Endothelial cell of hepatic sinusoid (primary cell): Measurements from ENCODE around the gene PPA1.
"Not testable (repeated sequence)": the region's sequence is repeated elsewhere in the genome, so short reads cannot be mapped to it uniquely, and the experiment has no call there.

Experiments
- in situ Hi-C: cut with HindIII; loops from 2 replicates; pipeline ENCODE4 v1.10.0; 2017; ENCODE audit warnings: low sequenced_read_pairs

The PPA1 gene

DNA sequence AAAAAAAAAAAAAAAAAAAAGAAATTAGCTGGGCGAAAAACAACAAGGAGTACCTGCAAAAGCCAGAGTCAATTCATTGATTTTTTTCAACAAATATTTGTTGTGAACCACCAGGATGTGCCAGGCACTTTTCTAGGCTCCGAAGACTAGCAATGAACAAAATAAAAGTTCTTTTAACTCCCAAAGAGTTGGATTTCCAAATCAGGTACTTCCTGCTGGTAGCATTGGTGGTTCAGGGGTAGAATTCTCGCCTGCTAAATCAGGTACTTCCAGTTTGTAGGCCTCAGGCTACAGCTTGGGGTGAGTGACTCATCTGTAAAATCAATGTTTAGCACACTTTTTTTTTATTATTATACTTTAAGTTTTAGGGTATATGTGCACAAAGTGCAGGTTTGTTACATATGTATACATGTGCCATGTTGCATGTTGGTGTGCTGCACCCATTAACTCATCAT is 10.9 kb downstream of the PPA1 start:
- in situ Hi-C loops = no loop called here

DNA sequence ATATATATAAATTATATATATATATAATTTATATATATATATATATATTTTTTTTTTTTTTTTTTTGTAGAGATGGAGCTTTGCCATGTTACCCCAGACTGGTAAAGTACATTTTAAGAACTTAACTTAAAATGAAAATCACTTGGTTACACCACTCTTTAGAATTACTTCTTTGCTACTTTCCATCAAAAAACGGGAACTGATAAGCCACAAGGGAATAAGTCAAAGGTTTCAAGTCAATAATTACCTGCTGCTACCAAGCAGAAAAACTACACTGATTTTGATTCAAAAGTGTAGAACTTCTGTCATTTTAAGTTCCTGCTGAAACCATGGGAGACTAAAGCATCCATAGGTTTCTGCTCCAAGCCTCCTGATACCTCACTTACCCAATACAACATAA is 12.2 kb downstream of the PPA1 start:
- in situ Hi-C loops = no loop called here

DNA sequence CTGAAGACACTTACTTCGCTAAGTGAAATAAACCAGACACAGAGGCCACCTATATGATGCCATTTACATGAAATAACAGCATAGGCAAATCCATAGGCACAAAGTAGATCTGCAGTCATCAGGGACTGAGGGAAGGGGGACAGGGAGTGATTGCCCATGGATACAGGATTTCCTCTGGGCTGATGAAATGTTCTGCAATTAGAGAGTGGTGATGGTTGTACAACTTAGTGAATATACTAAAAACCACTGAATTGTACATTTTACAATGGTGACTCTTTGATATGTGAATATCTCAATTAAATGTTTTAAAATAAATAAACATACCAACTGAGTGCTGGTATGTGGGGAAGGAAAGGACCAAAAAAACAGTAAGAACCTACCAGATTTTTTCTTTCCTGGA is 20.4 kb downstream of the PPA1 start:
- in situ Hi-C loops = no loop called here

DNA sequence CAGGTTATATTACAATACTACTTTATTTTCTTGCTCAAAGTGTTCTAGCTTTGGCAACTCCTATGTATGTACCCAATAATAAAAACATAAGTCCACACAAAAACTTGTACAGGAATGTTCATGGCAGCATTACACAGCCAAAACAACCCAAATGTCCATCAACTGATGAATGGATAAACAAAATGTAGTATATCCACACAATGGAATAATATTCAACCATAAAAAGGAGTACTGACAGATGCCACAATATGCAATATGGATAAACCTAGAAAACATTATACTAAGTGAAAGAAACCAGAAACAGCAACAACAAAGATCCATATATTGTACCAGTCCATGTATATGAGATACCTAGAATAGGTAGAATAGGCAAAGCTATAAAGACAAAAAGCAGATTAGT is 21.0 kb downstream of the PPA1 start:
- in situ Hi-C loops = no loop called here

DNA sequence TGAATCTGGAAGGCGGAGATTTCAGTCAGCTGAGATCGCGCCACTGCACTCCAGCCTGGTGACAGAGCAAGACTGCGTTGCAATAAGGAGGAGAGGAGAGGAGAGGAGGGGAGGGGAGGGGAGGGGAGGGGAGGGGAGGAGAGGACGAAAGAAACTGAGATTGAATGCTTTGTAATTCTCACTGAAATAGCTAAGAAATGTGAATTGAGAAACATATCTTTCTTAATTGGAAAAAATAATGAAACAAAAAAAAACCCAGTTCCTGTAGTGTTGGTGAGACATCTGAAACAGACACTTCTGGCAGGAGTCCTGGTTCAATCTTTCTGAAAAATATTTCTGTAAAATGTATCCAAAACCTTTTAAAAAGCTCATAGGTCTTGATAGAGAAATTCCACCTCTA is 26.5 kb downstream of the PPA1 start:
- in situ Hi-C loops = no loop called here

DNA sequence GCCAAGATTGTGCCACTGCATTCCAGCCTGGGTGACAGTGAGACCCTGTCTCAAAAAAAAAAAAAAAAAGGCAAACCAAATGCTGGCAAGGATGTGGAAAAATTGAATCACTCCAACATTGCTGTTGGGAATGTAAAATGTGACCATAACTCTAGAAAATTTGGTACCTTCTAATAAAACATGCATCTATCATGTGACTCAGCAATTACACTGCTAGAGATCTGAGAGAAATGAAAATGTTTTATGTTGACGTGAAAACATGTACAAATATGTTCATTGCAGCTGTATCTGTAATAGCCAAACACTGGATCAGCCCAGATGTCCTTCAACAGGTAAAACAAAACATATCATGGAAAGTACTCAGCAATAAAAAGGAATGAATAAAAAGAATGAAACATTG is 32.1 kb downstream of the PPA1 start:
- in situ Hi-C loops = no loop called here

DNA sequence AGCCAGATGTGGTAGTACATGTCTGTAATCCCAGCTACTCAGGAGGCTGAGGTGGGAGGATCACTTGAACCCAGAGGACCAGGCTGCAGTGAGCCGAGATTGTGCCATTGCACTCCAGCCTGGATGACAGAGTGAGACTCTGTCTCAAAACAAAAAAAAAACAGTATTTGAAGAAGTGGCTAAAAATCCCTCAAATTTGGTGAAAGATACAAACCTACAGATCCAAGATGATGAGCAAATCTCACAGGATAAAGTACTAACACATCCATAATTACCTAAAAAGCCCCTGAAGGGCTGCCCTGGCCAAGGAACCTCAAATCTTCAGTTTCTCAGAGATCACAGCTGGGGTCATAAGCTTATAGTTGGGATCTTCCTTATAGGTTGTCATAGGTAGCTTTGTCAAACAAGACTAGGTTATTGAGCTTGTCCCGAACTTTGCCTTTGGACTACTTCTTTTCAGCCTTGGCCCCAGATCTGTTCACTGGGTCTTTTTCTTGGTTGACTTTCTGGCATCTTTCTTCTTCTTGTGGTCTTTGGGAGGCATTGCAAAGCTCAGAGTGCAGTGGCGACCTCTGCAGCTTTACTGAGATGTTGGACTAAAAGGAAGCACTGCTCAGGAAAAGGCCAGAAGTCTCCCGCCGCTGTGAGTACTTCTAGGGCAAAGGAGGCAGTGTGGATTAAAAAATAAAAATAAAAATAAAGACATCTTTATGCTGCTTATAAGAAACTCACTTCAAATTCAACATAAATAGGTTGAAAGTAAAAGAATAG is 34.3 kb downstream of the PPA1 start:
- in situ Hi-C loops = loop anchor here (5.0 kb wide), 1 partner anchor 57 kb away; no protein-coding TSS in a partner anchor

DNA sequence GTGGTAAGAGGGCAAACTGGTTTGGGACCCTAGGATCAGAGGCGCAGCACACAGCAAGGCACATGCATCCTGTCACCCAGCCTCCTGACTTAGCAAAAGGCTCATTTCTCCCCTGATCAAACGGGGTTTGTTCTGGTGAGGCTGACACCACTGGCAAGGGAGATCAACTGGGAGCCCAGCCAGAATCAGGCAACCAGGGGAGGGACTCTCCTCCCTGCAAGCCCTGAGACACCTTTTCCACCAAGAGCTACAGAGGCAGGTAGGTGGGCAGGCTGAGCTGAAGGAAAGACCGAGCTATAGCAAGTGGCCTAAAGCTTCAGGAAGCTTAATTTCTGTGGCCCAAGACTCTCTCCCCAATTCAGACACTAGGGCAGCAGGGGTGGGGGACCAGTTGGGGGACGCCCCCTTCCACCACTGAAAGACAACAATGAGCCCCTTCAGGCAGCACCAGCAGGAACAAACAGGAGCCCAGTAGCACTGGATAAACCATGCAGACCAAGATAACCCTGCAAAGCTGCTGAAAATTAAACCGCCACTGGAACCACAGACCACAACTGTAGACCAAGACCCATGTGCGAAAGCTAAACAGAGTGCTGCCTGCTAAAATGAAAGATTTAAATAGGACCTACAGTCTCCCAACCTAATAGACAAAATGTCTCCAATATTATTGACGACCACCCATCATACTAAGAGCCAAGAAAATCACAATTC is 35.8 kb downstream of the PPA1 start:
- in situ Hi-C loops = loop anchor here (5.0 kb wide), 1 partner anchor 55 kb away; no protein-coding TSS in a partner anchor

DNA sequence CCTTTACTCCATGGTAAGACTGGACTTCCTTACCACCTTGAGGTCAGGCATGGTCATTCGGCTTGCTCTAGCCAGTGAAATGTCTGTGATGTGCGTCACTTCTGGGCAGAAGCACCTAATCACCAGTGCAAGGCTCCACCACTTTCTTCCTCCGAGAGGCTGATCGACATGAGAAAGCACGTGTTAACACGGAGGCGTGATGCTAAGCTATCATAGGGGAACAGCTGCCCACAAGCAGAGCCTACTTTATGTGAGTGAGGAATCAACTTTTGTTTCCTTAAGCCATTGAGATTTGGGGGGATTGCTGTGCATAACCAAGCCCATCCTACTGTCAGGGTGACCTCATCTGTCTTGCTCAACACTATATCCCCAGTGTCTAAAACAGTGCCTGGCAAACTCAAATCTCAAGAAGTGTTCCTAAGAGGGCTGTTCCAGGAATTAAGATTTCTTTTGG is 39.8 kb downstream of the PPA1 start:
- in situ Hi-C loops = no loop called here

DNA sequence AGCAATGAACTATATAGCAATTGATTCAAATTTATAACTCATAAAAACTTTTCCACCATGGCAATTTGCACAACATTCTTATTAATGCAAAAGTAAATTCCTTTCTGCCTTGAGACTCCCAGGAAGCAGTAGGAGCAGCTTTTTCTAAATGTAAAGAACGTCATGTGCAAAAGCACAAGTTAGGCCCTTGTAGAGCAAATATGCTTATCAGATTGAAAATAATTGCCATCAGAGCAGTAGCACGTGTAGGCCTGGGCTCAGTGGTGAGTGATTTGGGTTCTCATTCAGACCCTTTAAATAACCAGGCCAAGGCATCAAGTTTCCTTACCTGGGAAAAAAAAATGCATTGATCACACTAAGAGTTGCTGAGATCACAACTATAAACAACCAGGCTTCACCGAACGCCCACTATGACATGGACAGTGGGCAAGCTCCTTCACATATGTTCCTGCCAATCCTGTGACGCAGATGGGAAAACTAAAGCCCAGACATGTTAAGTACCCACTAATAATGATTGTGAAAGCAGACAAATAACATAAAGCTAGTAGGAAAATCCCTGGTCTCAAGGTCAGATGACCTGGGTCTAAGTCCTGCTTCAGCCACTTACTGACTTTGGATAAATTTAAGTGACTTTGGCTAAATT is 40.8 kb downstream of the PPA1 start:
- in situ Hi-C loops = no loop called here

DNA sequence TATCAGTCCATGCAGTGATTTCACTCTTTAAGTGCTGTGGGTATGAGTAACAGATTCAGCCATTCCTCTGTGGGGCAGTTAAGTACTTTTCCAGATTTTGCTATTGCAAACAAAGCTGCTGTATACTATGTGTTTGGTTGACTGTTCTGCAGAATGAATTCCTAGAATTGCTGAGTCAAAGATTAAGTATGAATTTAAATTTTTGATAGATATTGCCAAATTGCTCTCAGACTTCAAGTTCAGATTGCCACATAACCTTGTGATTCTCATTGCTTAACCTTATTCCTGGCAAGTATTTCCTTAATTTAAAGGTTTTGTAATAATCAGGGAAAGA is 41.3 kb downstream of the PPA1 start:
- in situ Hi-C loops = no loop called here

DNA sequence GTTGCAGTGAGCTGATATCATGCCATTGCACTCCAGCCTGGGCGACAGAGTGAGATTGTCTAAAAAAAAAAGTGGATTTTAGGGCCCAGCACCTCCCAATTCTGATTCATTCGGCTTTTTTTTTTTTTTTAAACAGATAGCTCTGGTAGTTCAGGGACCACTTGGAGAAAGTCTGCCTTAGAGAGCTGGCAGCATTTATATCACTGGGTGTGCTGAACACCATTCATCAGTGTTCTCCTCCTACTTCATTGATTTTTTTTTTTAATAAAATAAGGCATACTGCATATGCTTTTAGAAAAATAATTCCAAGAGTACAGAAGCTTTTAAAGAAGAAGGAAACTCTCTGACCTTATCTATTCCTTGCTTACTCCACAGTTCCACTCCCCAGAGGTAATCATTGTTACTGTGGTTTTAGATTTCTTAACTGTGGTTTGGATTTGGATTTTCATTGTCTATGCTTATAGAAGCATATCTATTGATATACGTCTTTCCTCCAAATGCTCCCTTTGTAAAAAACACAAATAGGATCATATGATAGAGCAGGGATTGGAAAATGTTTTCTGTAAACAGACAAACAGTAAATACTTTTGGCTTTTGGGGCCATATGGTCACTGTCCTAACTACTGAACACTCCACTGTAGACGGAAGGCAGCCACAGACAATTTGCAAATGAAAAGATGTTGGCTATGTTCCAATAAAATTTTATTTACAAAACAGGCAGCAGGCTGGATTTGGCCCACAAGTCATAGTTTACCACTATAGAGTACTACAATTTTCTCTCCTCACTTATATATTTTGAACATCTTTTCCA is 41.9 kb downstream of the PPA1 start:
- in situ Hi-C loops = no loop called here

DNA sequence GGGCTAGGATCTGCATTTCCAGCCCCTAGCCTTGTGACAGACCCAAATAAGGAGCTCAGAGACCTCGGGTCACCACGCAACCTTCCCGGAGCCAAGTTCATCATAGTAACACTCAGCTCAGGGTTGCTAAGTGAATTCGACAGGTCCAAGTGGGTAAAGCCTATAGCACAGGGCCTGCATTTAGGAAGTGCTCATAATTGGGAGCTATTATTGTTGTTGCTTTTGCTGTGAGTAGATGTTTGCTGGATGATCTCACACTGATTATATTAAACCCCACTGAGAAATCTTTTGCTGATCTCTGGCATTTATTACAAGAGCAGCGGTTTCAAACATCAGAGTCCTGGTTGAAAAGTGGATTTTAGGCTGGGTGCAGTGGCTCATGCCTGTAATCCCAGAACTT is 42.6 kb downstream of the PPA1 start:
- in situ Hi-C loops = no loop called here

DNA sequence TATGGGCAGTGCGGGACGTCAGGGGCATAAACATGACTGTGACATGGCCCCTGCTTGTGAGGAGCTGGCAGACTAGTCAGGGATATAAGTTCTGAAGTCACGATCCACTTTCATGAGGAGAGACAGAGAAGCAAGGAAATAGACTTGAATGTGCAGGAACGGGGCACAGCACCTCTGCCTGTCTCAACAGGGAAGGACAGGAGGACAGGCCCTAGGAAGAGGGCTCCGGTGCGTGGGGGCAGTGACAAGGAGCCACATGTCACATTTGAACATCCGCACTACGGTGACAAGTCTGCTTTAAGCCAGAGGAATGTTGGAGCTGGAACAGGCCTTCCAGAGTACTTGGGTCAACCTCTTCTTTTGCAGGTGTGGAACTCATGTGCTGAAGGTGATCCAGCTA is 43.1 kb downstream of the PPA1 start:
- in situ Hi-C loops = no loop called here

DNA sequence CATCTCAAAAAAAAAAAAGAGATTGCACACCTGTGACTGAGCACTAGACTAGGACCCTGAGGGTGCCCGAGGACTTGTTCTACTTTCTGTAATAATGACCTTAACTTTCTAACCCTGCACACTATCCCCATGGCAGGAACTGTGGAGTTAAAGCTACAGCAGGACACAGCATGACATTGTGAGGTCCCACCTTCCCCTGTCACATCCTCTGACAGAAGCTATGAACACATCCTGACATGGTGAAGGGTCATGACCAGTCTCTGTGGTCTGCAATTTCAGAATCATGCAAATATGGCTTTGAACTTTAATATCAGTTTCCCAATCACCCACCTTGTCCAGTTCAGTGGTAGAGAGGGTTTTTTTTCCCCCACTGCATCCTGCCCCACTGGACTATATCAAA is 44.5 kb downstream of the PPA1 start:
- in situ Hi-C loops = no loop called here

DNA sequence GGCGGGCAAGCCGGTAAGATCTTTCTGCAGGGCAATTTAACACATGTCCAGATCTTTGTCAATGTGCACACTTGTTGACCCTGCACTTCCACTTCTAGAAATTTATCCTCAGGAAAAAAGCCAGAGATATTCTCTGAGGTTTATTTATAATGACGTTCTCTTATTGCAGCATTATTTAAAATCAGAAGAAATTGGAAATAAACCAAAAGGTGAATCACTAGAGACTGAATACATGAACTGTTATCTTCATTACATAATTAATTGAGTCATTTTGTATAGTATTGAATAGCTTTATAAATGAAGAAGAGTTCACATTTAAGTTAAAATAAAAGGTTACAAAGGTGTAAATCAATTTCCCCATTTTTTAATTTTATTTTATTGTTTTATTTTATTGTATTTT is 46.7 kb downstream of the PPA1 start:
- in situ Hi-C loops = no loop called here

DNA sequence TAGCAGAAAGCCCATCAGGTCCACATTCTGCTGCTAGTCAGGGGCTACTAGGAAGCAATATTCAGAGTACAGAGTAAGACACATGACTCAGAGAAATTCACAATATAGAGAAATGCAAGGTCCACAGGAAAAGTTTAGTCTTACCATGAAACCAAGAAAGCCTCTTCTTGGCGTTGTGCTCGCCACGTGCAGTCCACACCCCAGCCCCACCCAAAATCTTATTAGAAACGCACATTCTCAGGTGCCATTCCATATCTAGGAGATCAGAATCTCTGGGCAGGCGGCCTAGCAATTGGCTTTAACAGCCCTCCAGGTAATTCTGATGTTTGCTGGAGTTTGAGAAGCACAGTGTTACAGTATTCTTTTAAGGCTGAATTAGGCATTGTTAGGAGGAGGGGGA is 47.1 kb downstream of the PPA1 start:
- in situ Hi-C loops = no loop called here

DNA sequence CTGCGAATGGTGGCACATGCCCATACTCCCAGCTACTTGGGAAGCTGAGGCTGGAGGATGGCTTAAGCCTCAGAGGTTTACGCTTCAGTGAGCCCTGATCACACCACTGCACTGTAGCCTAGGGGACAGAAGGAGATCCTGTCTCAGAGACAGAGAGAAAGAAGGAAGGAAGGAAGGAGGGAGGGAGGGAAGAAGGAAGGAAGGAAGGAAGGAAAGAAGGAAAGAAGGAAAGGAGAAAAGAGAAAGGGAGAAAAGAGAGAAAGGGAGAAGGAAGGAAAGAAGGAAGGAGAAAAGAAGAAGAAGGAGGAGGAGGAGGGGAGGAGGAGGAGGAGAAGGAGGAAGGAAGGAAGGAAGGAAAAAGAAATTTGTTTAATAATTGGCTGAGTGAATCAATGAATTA is 49.9 kb downstream of the PPA1 start:
- in situ Hi-C loops = no loop called here

DNA sequence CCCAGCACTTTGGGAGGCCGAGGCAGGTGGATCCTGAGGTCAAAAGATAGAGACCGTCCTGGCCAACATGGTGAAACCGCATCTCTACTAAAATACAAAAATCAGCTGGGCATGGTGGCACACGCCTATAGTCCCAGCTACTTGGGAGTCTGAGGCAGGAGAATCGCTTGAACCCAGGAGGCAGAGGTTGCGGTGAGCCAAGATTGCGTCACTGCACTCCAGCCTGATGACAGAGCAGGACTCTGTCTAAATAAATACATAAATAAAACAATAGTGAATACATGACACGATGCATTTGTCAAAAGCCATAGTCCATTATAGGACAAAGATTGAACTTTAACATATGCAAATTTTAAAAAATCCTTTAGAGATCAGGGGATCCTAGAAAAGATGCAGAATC is 54.0 kb downstream of the PPA1 start:
- in situ Hi-C loops = not testable (repeated sequence)

DNA sequence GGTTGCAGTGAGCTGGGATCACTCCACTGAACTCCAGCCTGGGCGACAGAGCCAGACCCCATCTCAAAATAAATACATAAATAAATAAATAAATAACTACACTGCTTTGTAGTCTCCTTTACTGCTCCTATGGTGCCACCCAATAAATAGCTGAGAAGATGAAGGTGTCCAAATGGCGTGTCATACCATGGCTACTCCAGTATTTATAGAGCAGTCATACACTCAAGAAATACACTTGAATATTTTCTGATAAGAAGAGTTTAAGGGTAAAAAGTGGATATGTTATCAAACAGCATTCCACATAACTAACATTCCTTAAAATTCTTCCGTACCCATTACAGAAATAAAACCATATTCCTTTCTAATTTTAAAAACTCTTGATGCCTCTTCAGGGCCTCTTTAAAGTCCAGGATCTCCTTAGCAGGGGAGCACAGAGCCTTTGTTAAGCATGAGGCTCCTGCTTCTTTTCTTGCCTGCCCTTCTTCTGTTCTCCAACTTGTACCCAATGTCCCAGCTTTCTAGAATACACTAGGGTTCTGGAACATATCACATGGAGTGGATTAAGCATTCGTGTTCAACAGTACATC is 55.0 kb downstream of the PPA1 start:
- in situ Hi-C loops = no loop called here

DNA sequence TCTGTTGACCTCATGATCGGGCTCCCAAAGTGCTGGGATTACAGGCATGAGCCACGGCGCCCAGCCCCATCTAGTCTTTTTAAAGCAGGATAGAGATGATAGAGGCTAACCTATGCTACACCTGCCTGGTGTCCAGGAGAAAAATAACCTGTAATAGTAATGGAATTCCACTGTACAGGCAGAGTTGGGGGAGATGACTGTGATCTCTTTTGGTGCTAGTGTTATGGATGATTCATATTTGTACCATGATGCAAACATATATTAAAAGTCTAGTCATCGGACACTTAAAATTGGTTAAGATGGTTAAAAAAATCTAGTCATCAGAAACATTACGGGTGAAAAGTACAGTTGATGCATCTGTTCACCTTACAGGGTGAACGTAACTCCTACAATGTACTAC is 56.8 kb downstream of the PPA1 start:
- in situ Hi-C loops = no loop called here
